EH (cell line): ENCODE data around the gene DHRSX.
"Not testable (repeated sequence)": the region's sequence is repeated elsewhere in the genome, so short reads cannot be mapped to it uniquely, and the experiment has no call there.

Experiments
- DNase-seq: peaks from one replicate; pipeline ENCODE4 v3.0.0-alpha.2; 2015; ENCODE audit warnings: low read depth

DHRSX gene

GRCh38 chrX:2351321-2351720, 149.5 kb downstream of the DHRSX start:
- DNase-seq = peak; percentile 91

DNA sequence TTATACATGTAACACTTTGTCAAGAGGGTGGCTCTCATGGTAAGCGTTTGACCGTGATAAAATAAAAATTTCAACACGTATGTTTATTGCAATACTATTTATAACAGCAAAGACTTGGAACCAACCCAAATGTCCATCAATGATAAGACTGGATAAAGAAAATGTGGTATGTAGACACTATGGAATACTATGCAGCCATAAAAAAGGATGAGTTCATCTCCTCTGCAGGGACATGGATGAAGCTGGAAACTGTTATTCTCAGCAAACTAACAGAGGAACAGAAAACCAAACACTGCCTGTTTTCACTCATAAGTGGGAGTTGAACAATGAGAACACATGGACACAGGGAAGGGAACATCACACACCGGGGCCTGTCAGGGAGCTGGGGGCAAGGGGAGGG, 150.1 kb downstream of the DHRSX start:
- DNase-seq = not testable (repeated sequence)

DNA sequence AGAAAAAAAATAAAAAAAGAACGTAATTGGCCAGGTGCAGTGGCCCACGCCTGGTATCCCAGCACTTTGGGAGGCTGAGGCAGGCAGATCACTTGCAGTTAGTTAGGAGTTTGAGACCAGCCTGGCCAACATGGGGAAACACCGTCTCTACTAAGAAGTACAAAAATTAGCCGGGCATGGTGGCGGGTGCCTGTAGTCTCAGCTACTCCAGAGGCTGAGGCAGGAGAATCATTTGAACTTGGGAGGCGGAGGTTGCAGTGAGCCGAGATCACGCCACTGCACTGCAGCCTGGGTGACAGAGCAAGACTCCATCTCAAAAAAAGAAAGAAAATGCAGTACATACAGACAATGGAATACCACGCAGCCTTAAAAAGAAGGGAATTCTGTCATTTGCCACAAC, 150.7 kb downstream of the DHRSX start:
- not testable (repeated sequence) for DNase-seq

DNA sequence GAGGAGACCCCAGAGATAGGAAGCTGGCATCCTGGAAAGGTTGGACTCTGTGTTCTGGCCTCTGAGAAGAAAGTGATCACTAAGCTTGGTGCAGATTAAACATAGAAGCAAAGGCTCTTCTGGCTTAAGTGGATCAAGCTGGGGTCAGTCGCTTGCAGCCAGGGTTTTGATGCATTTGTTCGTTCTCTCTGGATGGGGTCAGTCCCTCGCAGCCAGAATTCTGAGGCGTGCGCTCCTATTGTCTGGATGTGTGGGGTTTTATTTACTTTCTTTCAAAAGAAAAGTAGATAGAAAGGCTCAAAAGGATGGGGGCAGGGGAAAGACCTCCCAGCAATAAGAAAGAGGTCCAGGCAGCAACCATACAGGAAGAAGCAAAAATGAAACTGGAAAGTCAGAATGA, 152.6 kb downstream of the DHRSX start:
- no peak for DNase-seq

DNA sequence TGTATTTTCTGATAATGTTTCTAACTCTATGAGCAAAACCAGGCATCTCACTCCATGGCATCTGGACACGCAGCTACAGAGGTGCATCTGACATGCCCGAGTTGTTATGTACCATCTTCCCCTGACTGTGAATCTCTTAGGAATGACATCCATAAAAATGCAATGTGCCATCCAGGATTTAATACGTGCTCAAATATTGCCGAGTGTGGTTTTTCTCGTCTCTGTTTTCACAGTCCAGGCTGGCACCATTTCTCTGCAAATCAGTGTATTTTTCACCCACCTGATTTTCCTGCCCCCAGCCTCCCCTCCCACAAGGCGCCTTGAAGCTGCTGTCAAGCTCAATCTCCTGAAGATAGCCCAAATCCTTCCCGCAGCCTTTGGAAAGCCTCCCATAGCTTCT, 154.6 kb downstream of the DHRSX start:
- no peak for DNase-seq

- DNase-seq = no peak
Measured at GRCh38 chrX:2345562-2345961, 155.2 kb downstream of the DHRSX start.

DNA sequence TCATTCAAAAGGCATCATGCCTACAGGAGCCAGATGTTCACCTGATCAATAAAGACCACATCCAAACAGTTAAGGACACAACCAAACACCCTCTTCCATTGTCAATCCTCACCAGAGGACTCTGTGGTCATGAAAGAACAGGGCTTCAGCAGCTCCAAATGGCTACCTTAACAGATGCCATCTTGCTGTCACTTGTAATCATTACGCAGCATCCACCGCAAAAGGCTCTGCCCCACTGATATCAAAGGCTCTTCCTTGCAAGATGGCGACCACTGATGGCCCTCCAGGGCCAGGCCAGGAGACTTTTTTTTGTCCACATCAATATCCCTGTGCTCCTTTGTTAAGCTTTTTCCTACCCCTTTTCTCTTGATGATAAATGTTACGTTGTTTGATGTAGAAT, 157.4 kb downstream of the DHRSX start:
- DNase-seq = no peak

- DNase-seq = peak; percentile 91
Measured at GRCh38 chrX:2342874-2343273, 157.9 kb downstream of the DHRSX start.

DNA sequence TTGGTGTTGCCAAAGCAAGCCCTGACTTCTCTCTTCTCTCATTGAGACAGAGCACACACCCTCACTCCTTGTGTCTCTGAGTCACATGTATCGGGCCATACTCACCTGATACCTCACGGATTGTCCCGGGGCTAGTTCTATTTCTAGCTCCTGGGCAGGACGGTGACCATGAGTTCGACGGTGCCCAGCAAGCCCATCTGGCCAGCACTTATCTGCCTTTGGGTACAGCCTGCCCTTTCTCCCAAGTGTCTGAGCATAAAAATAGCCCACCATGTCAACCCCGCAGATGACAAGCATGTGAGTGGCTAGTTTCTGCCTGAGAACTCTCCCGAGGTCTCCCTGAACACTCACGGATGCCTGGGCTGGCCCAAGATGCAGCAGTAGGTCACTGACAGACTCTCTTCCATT, 158.5 kb downstream of the DHRSX start:
- peak; percentile 46 for DNase-seq

- DNase-seq = peak; percentile 7
Measured at GRCh38 chrX:2340991-2341390, 159.8 kb downstream of the DHRSX start.

GRCh38 chrX:2336181-2336580, 164.6 kb downstream of the DHRSX start:
- DNase-seq = no peak

GRCh38 chrX:2334237-2334636, 166.5 kb downstream of the DHRSX start:
- DNase-seq = peak; percentile 17

DNA sequence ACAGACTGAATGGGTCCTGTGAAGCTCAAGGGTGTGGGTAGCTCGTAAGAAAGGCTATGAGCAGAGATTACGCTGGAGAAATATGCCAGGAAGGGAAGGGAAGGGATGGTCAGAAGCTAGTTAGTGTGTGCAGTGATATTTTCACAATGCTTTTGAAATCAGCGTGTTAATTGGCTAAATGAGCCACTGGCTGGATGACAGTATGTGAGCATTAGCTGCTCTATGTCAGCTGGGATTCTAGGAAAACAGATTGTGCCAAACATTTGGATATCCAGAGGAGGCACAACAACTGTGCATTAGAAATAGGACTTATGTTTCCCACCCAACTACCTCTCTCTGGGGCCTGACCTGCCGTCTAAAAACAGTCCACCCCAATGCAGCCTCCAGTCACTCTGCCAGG, 168.5 kb downstream of the DHRSX start:
- no peak for DNase-seq

DNA sequence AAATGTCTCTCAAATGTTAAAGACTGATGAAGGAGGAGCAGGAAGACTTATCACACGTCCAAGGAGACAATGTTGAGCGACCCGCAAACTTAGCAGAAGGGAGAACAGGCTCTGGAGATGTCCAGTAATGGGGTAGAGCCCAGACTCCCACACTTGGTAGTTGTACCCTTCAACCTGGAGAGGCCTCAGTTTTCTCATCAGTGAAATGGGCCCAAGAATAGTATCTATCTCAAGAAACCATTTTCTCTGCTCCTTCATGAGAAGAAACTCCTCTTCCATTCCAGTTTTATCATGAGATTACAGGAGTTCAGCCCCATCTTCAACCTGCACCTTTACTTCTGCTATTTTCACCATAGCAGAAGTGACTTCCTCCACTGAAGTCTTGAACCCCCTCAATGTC, 169.9 kb downstream of the DHRSX start:
- no peak for DNase-seq

DNA sequence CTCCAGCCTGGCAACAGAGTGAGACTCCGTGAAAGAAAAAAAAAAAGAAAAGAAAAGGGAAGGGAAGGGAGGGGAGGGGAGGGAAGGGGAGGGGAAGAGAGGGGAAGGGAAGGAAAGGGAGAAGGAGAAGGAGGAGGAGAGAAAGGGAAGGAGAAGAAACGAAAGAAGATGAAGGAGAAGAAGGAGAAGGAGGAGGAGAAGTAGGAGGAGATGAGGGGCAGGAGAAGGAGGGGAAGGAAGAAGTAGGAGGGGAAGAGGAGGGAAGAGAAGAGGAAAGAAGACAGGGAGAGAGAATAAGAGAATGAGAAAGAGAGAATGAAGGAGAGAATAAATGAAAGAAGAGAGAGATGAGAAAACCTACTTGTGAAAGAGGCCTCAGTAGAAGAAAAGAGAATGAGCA, 170.3 kb downstream of the DHRSX start:
- DNase-seq = no peak

DNA sequence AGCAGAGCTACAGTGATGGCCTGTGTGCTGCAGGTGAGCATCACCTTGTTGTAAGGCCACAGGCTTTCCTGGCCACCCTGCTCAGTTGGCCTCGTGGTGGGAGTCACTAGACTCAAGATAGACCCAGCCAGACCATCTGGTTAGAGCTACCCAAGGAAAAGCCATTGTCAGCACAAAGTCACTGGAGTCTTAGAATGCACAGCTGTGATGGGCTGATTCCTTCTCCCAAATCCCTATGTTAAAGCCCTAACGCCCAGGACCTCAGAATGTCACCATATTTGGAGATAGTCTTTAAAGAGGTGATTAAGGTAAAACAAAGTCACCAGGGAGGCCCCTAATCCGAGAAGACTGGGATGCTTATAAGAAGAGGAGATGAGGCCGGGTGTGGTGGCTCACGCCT, 173.4 kb downstream of the DHRSX start:
- DNase-seq = no peak

GRCh38 chrX:2325076-2325784, 175.5 kb downstream of the DHRSX start:
- DNase-seq = peak; percentile 64

DNA sequence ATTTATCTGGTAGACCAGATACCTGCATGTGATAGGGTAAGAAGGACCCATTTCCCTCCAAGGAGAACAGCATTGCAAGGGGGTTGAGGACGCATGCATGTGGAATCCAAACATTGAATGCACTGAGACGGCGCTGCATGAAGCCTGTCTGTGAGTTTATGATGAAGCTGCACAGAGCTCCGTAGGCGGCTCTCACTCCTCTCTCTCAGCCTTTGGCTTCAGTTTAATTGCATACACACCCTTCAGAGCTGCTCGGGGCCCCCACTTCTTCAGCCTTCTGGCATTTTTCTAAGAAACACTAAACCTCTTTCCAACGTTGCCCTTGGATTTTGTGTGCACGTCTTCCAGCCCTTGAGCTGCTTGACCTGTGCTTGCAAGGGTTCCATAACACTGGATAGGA, 176.6 kb downstream of the DHRSX start:
- DNase-seq = no peak

GRCh38 chrX:2321411-2321810, 179.4 kb downstream of the DHRSX start:
- DNase-seq = no peak

DNA sequence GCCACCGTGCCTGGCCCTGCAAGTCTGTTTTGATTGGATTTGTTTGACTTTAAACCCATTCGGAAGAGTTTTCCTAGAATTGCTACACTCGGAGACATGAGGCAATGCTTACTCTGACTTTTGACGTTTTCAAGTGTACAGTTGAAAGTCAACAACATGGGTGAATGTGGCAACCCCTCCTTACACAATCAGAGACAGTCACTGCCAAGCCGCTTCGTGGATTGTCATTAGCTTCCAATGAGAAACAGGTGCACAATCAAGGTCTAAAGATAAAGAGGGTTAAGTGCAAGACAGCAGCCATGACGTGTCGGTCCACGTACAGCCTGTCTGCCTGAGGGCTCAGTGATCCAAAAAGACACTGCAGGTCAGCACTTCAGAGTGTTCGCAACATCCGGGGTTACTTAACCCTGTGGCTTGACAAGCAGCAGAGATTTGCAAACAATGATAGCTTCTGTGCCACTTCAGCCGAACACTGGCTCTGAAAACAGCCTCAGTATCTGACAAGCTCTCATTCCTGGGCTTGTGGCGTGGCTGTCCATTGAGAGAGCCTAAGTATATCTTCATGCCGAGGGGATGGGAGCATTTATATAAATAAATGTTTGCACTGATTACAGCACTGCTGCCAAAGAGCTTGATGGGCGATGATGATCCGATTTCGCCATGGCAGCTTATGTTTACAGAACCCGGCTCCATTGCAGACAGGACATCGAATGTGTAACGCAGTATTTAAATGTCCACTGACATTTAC, 180.0 kb downstream of the DHRSX start:
- peak; percentile 61 for DNase-seq

DNA sequence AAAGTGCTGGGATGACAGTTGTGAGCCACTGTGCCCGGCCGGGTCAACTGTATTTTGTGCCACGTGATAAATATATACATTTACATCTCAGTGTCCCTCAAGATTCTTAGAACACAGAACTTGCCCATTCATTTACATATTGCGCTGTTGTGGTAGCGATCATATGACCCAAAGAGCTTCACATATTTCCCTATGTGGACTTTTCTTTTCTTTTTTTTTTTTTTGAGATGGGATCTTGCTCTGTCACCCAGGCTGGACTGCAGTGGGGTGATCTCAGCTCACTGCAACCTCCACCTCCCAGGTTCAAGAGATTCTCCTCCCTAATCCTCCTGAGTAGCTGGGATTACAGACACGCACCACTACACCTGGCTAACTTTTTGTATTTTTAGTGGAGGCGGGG, 180.7 kb downstream of the DHRSX start:
- DNase-seq = no peak

GRCh38 chrX:2318371-2318770, 182.4 kb downstream of the DHRSX start:
- no peak for DNase-seq

- DNase-seq = no peak
Measured at GRCh38 chrX:2317527-2318055, 183.2 kb downstream of the DHRSX start.

DNA sequence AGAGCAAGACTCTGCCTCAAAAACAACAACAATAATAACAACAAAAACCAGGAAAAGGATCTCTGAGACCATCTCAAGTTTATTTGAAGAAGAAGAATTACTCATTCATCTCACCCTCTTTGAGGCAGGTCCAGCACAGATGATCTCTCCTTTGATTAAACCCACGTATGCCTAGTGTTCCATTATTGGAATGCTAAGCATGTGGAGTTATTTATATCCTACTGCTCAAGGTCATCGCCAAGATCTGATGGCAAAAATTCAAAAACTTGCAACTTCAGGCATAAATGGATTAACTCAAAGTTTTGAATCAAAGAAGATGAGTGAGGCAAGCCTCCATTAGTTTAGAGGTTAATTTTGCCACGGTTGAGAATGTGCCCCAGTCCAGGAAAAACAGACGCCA, 184.2 kb downstream of the DHRSX start:
- DNase-seq = peak; percentile 52
